GM12878 (cell line): Measurements from ENCODE around the gene DMD. TPM values are rescaled to one million over a fixed set of nuclear protein-coding genes. Genes with fewer than 3 reads are reported as not detected.

Experiments used
- ATAC-seq: fragments of 200-7000 bp; cut with Tn5 transposase; 3 replicates; pipeline ENCODE4 v1.9.1; 2020; ENCODE audit warnings: mild to moderate bottlenecking, moderate library complexity
- BruUV-seq: library from RNA; stranded (reverse); fragments of 400-500 nt; replicated peaks from 2 replicates; lab custom pipeline; 2021; lab: Mats Ljungman, UMichigan
- CTCF ChIA-PET: fragments of 300-600 bp; sonication (Branson Sonifier 250); formaldehyde crosslinking; extraction: SDS; loops from one replicate; lab custom pipeline; 2021; ENCODE audit warnings: inconsistent platforms; lab: Yijun Ruan, JAX
- POLR2A ChIA-PET: fragments of 350-600 bp; formaldehyde crosslinking; extraction: SDS; loops from one replicate; lab custom pipeline; 2021; ENCODE audit warnings: inconsistent platforms; lab: Charles Lee
- RAD21 ChIA-PET: fragments of 300-600 bp; sonication (Branson Sonifier 250); formaldehyde crosslinking; loops from one replicate; lab custom pipeline; 2023; ENCODE audit warnings: antibody characterized with exemption; ENCODE audit not compliant: unreplicated experiment; lab: Charles Lee
- SMC1A ChIA-PET: fragments of 300-600 bp; sonication (Branson Sonifier 250); formaldehyde crosslinking; loops from one replicate; lab custom pipeline; 2023; ENCODE audit not compliant: unreplicated experiment, uncharacterized antibody; lab: Charles Lee
- DNase-seq: peaks from one replicate; pipeline ENCODE4 v3.0.0-alpha.2; 2011; ENCODE audit warnings: low read depth, low spot score
- FAIRE-seq: peaks from 3 replicates; lab custom pipeline; 2011; peaks lifted over from hg19 to GRCh38; lab: Jason Lieb, UNC
- H2AFZ ChIP-seq: 2 replicates; pipeline ENCODE4 v1.6.0; 2011; ENCODE audit warnings: low read depth, low read length, control low read depth; ENCODE audit not compliant: control insufficient read depth
- H3K27ac ChIP-seq: 2 replicates; pipeline ENCODE4 v1.5.1; 2011; ENCODE audit warnings: control low read depth; ENCODE audit not compliant: control insufficient read depth, insufficient read depth
- H3K27me3 ChIP-seq, 2 experiments: replicated peaks in 1 of 2; 2 replicates each; pipeline versions ENCODE4 v1.6.0 to v1.6.1; 2011; ENCODE audit warnings: low read length in 1 of 2; ENCODE audit not compliant: control insufficient read depth in 2 of 2, insufficient read depth in 2 of 2
- H3K36me3 ChIP-seq, 2 experiments: 2 replicates each; pipeline ENCODE4 v1.5.1; 2011; ENCODE audit warnings: low read length in 1 of 2; ENCODE audit not compliant: control insufficient read depth in 2 of 2, insufficient read depth in 2 of 2
- H3K4me1 ChIP-seq: 2 replicates; pipeline ENCODE4 v1.6.1; 2011; ENCODE audit warnings: mild to moderate bottlenecking, low read length, moderate library complexity, mixed read lengths; ENCODE audit not compliant: control insufficient read depth, insufficient read depth
- H3K4me2 ChIP-seq: 2 replicates; pipeline ENCODE4 v1.6.0; 2011; ENCODE audit warnings: control low read depth; ENCODE audit not compliant: control insufficient read depth, insufficient read depth
- H3K4me3 ChIP-seq: fragments of 200-600 bp; sonication (generic); 2 replicates; pipeline ENCODE4 v1.5.1; 2016
- H3K79me2 ChIP-seq: 2 replicates; pipeline ENCODE4 v1.6.0; 2011; ENCODE audit warnings: low read length; ENCODE audit not compliant: control insufficient read depth, insufficient read depth
- H3K9ac ChIP-seq: 2 replicates; pipeline ENCODE4 v1.8.0; 2011; ENCODE audit warnings: low read length, control low read depth, mixed read lengths; ENCODE audit not compliant: control insufficient read depth, insufficient read depth
- H3K9me3 ChIP-seq: replicated peaks from 3 replicates; pipeline ENCODE4 v1.5.1; 2011; ENCODE audit warnings: mild to moderate bottlenecking, low read length; ENCODE audit not compliant: control insufficient read depth, insufficient read depth
- H4K20me1 ChIP-seq: 2 replicates; pipeline ENCODE4 v1.6.0; 2011; ENCODE audit not compliant: control insufficient read depth, insufficient read depth
- BCL11A ChIP-seq: IDR thresholded peaks from 2 replicates; pipeline ENCODE4 v1.6.1; 2011; ENCODE audit warnings: low read depth, low read length
- BHLHE40 ChIP-seq, 2 experiments: fragments of 450-650 bp in 1 of 2; IDR thresholded peaks; 2 replicates each; pipeline ENCODE4 v1.6.1; 2011 to 2017; ENCODE audit warnings: low read depth in 2 of 2, borderline replicate concordance in 1 of 2, improper control_type of control experiment in 1 of 2, low read length in 1 of 2, mild to moderate bottlenecking in 1 of 2
- BRCA1 ChIP-seq: IDR thresholded peaks from 2 replicates; pipeline ENCODE4 v1.6.1; 2011; ENCODE audit warnings: low read depth, low read length, improper control_type of control experiment
- CBX5 ChIP-seq: sonication (generic); IDR thresholded peaks from 2 replicates; pipeline ENCODE4 v1.6.1; 2016; ENCODE audit warnings: low read depth, moderate library complexity, mild to moderate bottlenecking, inconsistent platforms
- EED ChIP-seq: sonication (generic); IDR thresholded peaks from 2 replicates; pipeline ENCODE4 v1.6.1; 2016; ENCODE audit warnings: antibody characterized with exemption, low read depth
- NFIC ChIP-seq: IDR thresholded peaks from 2 replicates; pipeline ENCODE4 v1.6.1; 2012; ENCODE audit warnings: low read depth, mild to moderate bottlenecking, inconsistent platforms, low read length, moderate library complexity
- SMAD5 ChIP-seq: IDR thresholded peaks from 2 replicates; pipeline ENCODE4 v1.6.1; 2016; ENCODE audit warnings: antibody characterized with exemption, low read depth
- SREBF2 ChIP-seq: IDR thresholded peaks from 2 replicates; pipeline ENCODE4 v1.6.1; 2012; ENCODE audit warnings: mild to moderate bottlenecking, low read length
- WRNIP1 ChIP-seq: IDR thresholded peaks from 2 replicates; pipeline ENCODE4 v1.6.1; 2011; ENCODE audit warnings: low read depth, low read length, improper control_type of control experiment, borderline replicate concordance
- ZNF622 ChIP-seq: fragments of 450-650 bp; IDR thresholded peaks from 2 replicates; pipeline ENCODE4 v1.6.1; 2017; ENCODE audit warnings: mild to moderate bottlenecking, inconsistent platforms
- ZZZ3 ChIP-seq: IDR thresholded peaks from 2 replicates; pipeline ENCODE4 v1.6.1; 2011; ENCODE audit warnings: low read depth; ENCODE audit not compliant: control insufficient read depth, insufficient read length
- WGBS: methylation state at CpG from one replicate; pipeline ENCODE4 v1.1.6; 2016; ENCODE audit warnings: low lambda C conversion rate; ENCODE audit not compliant: insufficient replicate concordance, insufficient coverage; ENCODE audit errors: missing lambda C conversion rate; 5-methylcytosine and 5-hydroxymethylcytosine counted together
- in situ Hi-C: fragments of 300-500 bp; cut with MboI; formaldehyde crosslinking; loops from 9 replicates; pipeline ENCODE4 v1.14.3; 2018; ENCODE audit warnings: mixed read lengths
- intact Hi-C: fragments of 100-400 bp; cut with micrococcal nuclease; formaldehyde crosslinking; loops from one replicate; pipeline ENCODE4 v1.14.2; 2022; ENCODE audit not compliant: unreplicated experiment
- polyA plus RNA-seq, 11 experiments: library from polyadenylated mRNA; depleted of rRNA in 4 of 11; unstranded in 6 of 11; stranded (reverse) in 5 of 11; fragments of >200 nt; fragmentation: Nextera tagmentation in 4 of 11; fragmentation: Illumina TruSeq in 1 of 11; extraction: Ambion mirVana in 4 of 11; extraction: Trizol in 1 of 11; gene quantifications; 1 replicate in 1 of 11; 2 replicates in 10 of 11; pipeline versions ENCODE4 v1.2.1 to v1.2.3, GENCODE V29; 2011 to 2016; ENCODE audit warnings: inconsistent platforms in 2 of 11, missing spikeins in 2 of 11, low read depth in 1 of 11
- total RNA-seq, 4 experiments: library from RNA; depleted of rRNA in 3 of 4; stranded (reverse); fragments of >200 nt in 3 of 4; fragmentation: Illumina TruSeq in 1 of 4; extraction: Trizol in 1 of 4; gene quantifications; 2 replicates each; pipeline versions ENCODE4 v1.2.1 to v1.2.3, GENCODE V29; 2013 to 2021
- TF ChIP-seq, protein P1 (sequence below): fragments of 450-650 bp; IDR thresholded peaks from 2 replicates; pipeline ENCODE4 v1.6.1; 2016; ENCODE audit warnings: mild to moderate bottlenecking
- TF ChIP-seq, protein P2 (sequence below): IDR thresholded peaks from 2 replicates; pipeline ENCODE4 v1.6.1; 2011; ENCODE audit warnings: low read depth, low read length, improper control_type of control experiment, borderline replicate concordance
- TF ChIP-seq, protein P3 (sequence below), 3 experiments: IDR thresholded peaks in 2 of 3; conservative IDR thresholded peaks in 1 of 3; 2 replicates each; pipeline ENCODE4 v1.5.1; 2011; ENCODE audit warnings: low read depth in 3 of 3, low read length in 3 of 3, mild to moderate bottlenecking in 3 of 3, control low read depth in 2 of 3, moderate library complexity in 2 of 3, inconsistent platforms in 1 of 3, mixed read lengths in 1 of 3; ENCODE audit not compliant: control insufficient read depth in 2 of 3, insufficient read depth in 1 of 3; ENCODE audit errors: extremely low read depth in 1 of 3
- TF ChIP-seq, protein P4 (sequence below): IDR thresholded peaks from 2 replicates; pipeline ENCODE4 v1.6.1; 2011; ENCODE audit warnings: mild to moderate bottlenecking, low read depth, low read length, moderate library complexity; ENCODE audit not compliant: insufficient replicate concordance

Gene DMD
- total and polyA plus RNA-seq, 10 of the 15 experiments (the other 5 are each of a cell fraction or from before 2014, with no cell fraction given): 1.4 to 24.3 (median 4.3) TPM

DNA sequence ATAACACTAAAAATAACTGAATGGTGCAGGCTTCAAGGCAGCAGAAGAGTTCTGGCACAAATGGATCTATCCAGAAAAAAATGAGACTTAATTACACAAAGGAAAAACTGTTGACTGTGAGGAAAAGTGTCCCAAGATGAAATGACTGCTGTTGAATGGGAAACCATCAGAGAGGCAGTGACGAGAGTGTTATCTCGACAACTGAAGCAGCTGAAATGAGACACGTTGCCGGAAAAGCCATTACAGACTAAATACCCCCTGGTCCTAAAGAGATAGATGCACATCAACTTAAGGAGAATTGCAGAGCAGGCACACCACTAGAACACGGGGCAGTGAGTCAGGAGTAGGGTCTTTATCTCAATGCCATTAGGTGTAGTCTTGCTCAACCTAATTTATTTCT is 277.8 kb downstream of the DMD start (continued):
- TF ChIP-seq, protein P1, sequence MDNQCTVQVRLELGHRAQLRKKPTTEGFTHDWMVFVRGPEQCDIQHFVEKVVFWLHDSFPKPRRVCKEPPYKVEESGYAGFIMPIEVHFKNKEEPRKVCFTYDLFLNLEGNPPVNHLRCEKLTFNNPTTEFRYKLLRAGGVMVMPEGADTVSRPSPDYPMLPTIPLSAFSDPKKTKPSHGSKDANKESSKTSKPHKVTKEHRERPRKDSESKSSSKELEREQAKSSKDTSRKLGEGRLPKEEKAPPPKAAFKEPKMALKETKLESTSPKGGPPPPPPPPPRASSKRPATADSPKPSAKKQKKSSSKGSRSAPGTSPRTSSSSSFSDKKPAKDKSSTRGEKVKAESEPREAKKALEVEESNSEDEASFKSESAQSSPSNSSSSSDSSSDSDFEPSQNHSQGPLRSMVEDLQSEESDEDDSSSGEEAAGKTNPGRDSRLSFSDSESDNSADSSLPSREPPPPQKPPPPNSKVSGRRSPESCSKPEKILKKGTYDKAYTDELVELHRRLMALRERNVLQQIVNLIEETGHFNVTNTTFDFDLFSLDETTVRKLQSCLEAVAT: no peak
- TF ChIP-seq BCL11A (no peak), SMAD5 (no peak), BHLHE40 (IDR thresholded peaks at IDR 0.05; ENCODE audit: borderline replicate concordance in 1 of 2, low read depth in 2 of 2, low read length in 1 of 2) (no peak)
- TF ChIP-seq, protein P2, sequence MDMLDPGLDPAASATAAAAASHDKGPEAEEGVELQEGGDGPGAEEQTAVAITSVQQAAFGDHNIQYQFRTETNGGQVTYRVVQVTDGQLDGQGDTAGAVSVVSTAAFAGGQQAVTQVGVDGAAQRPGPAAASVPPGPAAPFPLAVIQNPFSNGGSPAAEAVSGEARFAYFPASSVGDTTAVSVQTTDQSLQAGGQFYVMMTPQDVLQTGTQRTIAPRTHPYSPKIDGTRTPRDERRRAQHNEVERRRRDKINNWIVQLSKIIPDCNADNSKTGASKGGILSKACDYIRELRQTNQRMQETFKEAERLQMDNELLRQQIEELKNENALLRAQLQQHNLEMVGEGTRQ: no peak
- TF ChIP-seq, protein P3, sequence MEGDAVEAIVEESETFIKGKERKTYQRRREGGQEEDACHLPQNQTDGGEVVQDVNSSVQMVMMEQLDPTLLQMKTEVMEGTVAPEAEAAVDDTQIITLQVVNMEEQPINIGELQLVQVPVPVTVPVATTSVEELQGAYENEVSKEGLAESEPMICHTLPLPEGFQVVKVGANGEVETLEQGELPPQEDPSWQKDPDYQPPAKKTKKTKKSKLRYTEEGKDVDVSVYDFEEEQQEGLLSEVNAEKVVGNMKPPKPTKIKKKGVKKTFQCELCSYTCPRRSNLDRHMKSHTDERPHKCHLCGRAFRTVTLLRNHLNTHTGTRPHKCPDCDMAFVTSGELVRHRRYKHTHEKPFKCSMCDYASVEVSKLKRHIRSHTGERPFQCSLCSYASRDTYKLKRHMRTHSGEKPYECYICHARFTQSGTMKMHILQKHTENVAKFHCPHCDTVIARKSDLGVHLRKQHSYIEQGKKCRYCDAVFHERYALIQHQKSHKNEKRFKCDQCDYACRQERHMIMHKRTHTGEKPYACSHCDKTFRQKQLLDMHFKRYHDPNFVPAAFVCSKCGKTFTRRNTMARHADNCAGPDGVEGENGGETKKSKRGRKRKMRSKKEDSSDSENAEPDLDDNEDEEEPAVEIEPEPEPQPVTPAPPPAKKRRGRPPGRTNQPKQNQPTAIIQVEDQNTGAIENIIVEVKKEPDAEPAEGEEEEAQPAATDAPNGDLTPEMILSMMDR (IDR thresholded peaks at IDR 0.05 in 2 of 3, conservative IDR thresholded peaks at IDR 0.05 in 1 of 3; ENCODE audit: control insufficient read depth in 2 of 3, extremely low read depth in 1 of 3, insufficient read depth in 1 of 3, low read depth in 3 of 3, low read length in 3 of 3): no peak

DNA sequence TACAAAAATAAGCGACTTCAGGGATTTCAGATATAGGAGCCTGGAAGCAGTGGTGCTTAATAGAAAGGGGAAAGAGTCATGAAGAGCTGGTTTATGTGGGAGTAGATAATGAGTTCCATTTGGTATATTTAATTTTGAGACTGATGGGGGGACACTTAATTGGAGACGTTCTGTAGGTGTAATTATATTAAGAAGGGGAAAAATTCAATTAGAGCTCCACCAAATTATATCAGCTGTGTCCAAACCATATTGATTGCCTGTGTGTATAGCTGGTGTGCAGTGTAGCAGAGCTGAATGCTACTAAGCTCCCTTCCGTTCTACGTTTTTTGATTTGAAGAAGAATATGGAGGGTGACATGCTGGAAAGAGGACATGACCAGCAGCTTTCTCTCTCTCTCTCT is 282.3 kb downstream of the DMD start:
- H3K27ac ChIP-seq: no peak overlapping the region
- intact Hi-C loops: no loop called here
- no peak overlapping the region for H3K4me2 ChIP-seq
- H3K4me1 ChIP-seq: no peaks in the 10 kb centered on the region
- H3K36me3 ChIP-seq: no peaks in the 10 kb centered on the region
- ChIA-PET SMC1A (no interaction called here), CTCF (no interaction called here), RAD21 (no interaction called here), POLR2A (no interaction called here)
- ATAC-seq (no peak), FAIRE-seq (no peak), DNase-seq (no peak)
- H3K4me3 ChIP-seq: no peak overlapping the region
- H2AFZ ChIP-seq: no peak overlapping the region
- WGBS: 38% methylated on average over 4 of the region's 4 CpGs
- no peaks in the 10 kb centered on the region for H3K79me2 ChIP-seq
- no peaks in the 10 kb centered on the region for H3K27me3 ChIP-seq
- H4K20me1 ChIP-seq: no peaks in the 10 kb centered on the region
- H3K9ac ChIP-seq: no peak overlapping the region
- in situ Hi-C loops: no loop called here
- no TSS peak for BruUV-seq
- no peaks in the 10 kb centered on the region for H3K9me3 ChIP-seq
- TF ChIP-seq EED: no peak
- no peak for TF ChIP-seq ZNF622
- no peak for TF ChIP-seq BRCA1
- TF ChIP-seq, protein P4, sequence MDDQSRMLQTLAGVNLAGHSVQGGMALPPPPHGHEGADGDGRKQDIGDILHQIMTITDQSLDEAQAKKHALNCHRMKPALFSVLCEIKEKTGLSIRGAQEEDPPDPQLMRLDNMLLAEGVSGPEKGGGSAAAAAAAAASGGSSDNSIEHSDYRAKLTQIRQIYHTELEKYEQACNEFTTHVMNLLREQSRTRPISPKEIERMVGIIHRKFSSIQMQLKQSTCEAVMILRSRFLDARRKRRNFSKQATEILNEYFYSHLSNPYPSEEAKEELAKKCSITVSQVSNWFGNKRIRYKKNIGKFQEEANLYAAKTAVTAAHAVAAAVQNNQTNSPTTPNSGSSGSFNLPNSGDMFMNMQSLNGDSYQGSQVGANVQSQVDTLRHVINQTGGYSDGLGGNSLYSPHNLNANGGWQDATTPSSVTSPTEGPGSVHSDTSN: no peak
- TF ChIP-seq CBX5: no peak
- no peak for TF ChIP-seq SREBF2
- no peak for TF ChIP-seq NFIC
- no peak for TF ChIP-seq WRNIP1
- no peak for TF ChIP-seq ZZZ3
